NK-92 (cell line): ENCODE results near the gene FGD2.
A peak's percentile ranks its signal among the peaks of the same experiment; 100 is the strongest.

Source experiments
- DNase-seq: peaks from one replicate; lab custom pipeline; 2025; ENCODE audit not compliant: unreplicated experiment; lab: John Stamatoyannopoulos, UW

Gene FGD2

DNA sequence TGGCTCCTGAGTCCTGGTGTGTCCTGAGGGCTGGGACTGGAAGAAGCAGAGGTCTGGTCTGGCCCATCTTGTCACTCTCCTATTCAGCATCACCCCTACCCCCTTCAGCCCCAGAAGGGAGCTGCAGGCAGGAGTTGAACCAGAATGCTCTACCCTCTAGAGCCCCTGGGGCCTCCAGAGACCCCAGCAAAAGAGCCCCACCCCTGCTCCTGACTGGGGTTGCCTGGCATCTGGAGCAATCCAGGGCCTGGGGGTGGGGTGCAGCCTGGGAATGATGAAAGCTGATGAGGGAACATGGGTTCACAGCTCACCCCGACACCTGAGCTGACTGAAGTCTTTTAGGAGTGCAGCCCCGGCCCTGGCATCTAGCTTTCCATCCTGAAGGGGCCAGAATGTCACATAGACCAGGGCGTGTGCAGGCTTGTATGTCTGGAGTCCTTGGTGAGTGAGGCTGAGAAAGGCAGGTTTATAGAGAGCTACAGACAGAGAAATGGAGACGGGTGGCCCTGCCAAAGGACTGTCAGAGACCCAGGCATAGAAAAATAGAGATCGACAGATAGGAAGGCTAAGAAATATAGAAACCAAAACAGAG lies 12.2 kb downstream of the FGD2 start:
- DNase-seq: no peak

DNA sequence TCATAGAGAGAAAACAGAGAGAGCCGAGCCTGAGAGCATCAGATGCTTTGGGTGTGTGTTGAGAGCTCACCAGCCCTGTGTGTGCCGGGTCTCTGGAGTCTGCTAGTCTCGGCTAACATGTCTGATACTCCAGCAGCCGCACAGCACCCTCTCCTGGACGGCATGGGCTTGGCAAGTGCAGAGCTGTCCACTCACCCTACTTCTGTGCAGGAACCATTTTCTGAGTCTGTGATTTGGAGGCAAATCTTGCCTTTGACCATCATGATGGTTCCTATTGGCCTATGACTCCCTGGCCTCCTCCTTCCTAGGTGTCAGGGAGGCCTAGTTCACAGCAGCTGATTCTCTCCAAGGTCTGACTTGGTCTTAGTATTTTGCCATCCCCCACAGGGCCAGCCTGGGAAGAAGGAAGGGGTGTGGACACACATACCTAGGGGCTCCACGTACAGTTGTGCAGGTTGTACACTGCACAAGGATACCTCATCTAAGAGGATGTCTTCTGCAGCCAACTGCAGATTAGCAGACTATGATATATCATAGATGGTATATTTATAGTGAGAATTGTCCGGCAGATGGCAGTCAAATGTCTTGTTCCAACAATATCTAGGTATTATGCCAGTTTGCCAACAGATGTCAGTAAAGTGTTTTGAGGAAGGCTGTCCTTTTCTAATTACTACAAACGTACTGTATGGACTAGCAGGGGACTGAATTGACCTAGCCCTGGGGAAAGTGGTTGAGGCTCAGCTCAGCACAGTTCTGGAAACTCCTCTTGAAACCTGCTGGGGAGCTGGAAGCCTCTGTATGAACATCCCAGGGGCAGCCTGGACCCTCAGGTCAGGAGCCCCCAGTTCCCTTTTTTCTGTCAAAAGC lies 13.0 kb downstream of the FGD2 start:
- DNase-seq: peak; percentile 27

DNA sequence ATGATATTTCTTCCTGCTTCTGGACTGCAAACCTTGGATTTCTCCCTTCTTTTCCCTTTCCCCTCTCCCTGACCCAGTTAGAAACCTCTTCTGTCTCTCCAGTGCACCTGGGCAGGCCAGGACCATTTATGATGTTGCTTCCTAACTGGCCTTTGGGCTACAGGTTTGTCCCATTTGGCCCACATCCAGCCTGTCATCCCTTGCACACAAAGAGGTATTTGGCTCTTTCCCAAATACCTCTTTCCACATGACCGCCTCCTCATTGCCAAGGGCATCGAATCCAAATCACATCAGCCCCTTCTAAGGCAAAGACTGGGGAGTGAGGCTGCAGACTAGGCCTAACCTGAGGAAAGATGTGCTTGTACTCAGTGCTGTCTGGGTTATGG lies 13.6 kb downstream of the FGD2 start:
- no peak for DNase-seq

DNA sequence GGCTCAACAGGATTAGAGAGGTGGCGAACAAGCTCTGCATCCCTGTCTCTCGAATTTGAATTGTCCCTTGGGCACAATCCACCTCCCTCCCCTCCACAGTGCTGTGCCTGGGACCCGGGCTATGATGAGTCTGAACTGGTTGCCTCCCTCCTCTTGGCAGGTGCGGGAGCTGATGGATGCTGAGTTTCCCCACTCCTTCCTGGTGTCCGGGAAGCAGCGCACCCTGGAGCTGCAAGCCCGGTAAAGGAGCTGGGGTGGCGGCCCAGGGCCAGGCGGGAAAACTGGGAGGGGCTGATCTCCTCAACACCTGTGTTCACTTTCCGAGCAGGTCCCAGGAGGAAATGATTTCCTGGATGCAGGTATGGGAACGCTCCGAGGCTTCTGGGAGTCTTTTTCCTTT lies 14.9 kb downstream of the FGD2 start:
- no peak for DNase-seq

DNA sequence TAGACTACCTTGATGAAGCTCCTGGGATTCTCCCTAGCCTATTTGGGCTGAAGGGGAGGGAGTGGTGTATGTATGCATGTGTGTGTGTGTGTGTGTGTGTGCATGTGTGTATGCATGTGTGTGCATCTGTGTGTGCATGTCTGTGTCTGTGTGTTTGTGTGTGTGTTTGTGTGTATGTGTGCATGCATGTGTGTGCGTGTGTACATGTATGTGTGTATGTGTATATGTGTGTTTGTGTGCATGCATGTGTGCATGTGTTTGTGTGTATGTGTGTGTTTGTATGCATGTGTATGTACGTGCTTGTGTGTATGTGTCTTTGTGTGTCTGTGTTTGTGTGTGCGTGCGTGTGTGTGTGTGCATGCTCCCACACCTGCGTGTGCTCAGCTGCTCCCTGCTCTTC lies 15.4 kb downstream of the FGD2 start:
- no peak for DNase-seq

DNA sequence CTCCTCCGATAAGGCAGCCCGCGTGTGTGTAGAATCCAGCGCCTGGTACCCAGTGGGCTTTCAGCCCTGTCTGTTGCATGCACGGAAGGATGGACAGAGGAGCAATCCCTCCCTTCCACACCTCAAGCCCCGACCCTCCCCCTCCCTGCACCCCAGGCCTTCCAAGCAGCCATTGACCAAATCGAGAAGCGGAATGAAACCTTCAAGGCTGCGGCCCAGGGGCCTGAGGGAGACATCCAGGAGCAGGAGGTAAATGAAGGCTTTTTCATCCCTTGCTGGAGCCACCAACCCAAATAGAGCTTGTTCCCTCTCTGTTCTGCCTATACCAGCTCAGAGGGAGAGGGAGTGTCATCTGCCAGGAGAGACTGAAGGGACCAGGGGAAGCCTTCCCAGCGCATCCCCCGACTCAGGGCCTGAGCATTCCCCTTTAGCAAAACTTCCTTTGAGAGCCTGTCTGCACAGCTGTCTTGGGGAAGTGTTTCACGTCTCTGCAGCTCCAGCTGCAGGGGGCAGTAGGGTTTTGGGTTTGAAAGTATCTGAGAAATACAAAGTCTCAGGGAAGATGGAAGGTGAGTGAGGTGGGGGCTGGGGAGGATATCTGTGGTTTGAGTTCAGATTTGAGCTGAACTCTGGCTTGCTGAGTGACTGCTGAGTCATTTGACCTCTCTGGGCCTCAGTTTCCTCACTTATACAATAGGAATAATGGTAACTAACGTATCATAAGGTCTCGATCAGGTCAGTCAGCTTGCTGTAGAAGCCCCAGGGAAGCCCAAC lies 16.1 kb downstream of the FGD2 start:
- DNase-seq: no peak

DNA sequence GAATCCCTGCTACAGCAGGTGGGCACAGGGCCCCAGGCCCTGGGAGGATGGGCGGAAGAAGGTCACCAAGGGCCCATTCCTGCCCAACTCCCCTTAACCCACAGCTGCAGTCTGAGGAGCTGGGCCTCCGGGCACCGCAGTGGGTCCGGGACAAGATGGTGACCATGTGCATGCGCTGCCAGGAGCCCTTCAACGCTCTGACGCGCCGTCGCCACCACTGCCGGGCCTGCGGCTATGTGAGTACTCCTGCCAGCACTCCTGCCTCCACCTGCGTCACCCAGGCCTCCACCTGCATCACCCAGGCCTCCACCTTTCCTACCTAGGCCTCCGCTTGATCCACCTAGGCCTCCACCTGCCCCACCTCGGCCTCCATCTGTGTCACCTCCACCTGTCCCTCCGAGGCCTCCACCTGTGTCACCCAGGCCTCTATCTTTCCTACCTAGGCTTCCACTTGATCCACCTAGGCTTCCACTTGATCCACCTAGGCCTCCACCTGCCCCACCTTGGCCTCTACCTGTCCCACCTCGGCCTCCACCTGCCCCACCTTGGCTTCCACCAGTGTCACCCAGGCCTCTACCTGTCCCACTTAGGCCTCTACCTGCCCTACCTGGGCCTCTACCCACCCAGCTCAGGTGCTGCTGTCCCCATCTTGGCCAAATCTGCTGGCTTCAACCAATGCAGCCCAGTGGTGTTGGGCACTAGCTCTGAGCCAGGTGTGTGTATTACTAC lies 16.8 kb downstream of the FGD2 start:
- no peak for DNase-seq

DNA sequence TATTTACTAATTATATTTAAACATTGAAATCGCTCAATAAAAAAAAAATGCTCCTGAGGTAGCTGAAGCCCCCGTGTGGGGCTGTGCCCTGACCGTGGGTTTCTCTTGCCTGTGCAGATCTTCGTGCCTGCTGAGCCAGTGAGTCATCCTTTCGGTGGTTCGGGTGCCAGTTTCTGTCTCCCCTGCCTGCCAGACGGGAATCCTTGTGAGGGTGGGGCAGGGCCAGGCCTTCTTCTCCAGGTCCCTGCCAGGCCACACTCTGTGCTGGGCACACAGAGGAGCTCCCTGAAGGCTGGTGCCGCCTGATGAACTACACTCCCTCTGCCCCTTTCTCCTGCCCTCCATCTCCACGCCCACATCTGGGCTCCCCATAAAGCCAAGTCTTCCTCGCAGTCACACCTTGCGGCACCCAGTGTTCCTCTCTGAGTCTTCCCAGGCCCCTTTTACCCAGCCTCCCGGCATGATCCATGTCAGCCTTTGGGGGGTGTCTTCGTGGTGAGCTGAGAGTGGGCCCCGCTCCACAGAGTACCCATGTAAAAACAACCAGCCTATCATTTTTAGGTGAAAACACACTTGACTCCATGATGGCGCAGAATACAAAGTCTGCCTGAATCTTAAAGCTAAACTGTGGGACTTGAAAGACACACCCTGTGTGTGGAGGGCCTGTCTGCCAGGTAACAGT lies 19.3 kb downstream of the FGD2 start:
- no peak for DNase-seq

DNA sequence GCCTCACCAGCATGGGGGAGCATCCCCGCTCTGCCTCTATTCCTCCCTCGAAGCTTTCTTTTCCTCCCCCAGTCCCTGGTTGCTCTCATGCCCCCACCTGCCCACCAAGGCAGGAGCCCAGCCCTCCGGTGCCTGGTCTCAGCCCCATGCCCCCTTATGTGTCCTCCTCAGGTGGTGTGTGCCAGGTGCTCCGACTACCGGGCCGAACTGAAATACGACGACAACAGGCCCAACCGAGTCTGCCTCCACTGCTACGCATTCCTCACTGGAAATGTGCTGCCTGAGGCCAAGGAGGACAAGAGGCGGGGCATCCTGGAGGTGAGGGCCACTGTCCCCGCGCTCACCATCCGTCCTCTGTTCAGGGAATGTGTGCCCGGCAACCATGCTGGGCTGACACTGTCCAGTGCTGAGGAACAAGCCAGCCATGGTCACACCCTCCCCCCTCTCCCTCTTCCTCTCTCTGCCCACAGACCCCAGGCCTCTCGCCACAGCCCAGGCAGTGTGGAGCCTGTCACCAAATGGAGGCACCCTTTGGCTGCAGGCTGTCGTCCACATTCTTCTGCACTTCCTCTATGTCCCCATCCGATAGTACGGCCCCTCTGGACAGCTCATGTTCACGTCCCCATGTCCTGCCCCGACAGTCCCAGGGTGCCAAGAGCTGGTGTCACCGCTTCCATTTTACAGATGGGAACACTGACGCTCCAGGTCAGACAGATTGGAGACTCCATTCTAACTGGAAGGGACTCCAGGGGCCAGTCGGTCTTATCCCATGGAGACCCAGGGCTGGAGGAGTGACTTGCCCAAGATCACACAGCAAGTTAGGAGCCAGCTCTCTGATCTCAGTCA lies 20.4 kb downstream of the FGD2 start:
- DNase-seq: no peak

DNA sequence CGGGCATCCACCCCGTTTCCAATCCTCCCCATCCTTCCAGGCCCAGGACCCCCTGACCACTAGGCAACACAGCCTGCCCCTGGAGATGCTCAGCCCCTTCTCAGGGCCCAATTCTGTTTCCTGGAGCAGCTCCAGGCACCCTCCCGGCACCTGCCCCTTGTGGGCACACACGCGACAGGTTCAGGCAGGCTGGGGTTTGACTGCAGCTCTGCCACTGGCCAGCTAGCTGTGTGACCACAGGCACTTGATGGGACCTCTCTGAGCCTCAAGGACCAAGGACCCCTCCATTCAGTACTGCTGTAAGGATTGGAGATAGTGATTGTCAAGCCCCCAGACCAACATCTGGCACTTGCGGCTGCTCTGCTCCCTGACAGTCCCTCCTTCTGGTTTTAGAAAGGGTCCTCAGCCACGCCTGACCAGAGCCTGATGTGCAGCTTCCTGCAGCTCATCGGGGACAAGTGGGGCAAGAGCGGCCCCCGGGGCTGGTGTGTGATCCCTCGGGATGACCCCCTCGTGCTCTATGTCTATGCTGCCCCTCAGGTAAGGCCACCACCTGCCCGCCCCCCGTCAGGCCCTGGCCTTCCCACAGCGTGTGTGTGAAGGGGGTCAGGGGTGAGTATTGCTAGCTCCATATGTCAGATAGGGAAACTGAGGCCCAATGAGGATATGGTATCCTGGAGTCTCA lies 21.7 kb downstream of the FGD2 start:
- no peak for DNase-seq

DNA sequence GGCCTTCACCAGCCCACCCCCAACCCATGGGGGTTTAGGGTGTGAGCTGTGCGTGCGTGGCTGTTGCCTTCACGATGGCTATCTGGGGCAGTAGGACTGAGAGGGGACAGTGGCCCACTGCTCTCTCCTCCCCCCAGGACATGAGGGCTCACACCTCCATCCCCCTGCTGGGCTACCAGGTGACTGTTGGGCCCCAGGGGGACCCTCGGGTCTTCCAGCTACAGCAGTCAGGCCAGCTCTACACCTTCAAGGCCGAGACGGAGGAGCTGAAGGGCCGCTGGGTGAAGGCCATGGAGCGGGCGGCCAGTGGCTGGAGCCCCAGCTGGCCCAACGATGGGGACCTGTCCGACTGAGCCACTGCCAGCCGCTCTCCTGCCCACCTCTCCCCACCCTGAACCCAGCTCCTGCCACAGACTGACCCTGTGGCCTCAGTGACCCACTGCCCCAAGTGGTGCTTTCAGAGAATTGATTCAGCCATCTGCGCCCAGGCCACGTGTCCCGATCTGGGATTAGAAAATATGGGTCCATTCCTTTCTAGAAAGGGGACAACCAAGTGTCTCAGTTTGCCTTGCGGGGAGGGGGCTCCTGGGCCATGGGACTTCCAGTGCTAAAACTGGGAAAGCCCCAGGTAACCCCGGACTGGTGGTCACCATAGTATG lies 22.5 kb downstream of the FGD2 start:
- DNase-seq: no peak

DNA sequence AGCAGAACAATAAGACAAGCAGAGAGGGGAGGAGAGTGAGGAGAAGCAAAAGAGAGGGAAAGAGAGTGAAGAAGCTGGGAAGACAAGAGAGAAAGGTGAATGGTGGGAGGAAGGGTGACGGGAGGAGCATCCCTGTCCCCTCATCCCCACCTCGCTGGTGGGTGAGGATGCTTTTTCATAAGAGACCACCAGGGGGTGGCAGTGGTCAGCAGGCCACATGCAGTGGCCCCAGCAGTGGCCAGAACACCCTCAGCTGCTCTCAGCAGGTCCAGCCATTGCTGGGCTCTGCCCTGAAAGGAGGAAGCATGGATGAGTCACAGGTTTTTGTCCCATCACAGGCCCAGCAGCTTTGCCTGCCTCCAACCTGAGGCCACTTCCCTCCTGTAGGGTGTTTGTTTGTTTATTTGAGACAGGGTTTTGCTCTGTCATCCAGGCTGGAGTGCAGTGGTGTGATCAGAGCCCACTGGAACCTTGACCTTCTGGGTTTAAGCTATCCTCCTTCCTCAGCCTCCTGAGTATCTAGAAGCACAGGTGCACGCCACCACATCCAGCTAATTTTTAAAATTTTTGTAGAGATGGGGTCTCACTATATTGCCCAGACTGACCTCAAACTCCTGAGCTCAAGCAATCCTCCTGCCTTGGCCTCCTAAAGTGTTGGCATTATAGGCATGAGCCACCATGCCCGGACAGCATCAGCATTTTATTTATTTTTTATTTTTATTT lies 24.0 kb downstream of the FGD2 start:
- no peak for DNase-seq

DNA sequence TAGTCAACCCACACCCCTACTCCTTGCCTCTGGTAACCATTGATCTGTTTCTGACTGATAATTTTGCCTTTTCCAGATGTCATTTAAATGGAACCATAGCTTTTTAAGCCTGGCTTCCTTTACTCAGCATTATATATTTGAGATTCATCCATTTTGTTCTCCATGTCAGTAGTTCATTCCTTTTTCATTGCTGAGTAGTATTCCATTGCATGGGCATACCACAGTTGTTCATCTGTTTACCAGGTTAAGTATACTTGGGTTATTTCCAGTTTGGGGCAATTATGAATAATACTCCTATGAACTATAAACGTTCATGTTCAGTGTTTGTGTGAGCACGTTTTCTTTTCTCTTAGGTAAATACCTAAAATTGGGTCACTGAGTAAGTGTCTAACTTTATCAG lies 25.1 kb downstream of the FGD2 start:
- DNase-seq: no peak

DNA sequence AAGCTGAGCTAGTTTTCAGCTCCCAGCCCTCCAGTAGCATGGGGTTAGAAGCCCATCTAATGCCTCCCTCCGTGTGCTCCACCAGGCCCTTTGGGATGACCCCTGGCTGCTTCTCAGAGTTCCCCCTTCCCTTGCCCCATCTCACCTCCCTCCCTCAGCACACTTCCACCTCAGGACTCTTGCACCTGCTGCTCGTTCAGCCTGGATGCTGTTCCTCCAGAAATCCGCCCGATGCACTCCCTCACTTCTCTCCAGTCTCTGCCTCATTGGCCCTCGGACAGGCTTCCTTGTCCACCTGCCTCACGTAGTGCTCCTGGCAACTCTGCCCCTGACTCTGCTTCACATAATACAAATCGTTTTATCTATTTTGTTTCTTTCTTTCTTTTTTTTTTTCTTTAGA lies 26.8 kb downstream of the FGD2 start:
- DNase-seq: no peak

DNA sequence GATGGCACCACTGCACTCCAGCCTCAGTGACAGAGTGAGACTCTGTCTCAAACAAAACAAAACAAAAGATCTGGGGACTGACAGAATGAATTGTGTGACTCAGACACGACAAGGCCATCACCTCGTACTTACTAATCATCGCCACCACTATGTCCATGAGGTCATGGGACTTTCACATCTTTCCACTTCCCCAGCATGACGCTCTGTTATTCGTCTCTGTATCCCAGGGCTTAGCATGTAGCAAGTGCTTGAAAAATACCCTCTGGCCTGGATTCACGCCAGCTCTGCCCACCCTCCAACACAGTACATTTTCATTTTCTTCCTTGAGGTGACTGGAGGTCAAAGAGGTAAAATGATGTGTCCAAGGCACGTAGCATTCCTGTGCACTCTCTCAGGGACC lies 27.8 kb downstream of the FGD2 start:
- no peak for DNase-seq

DNA sequence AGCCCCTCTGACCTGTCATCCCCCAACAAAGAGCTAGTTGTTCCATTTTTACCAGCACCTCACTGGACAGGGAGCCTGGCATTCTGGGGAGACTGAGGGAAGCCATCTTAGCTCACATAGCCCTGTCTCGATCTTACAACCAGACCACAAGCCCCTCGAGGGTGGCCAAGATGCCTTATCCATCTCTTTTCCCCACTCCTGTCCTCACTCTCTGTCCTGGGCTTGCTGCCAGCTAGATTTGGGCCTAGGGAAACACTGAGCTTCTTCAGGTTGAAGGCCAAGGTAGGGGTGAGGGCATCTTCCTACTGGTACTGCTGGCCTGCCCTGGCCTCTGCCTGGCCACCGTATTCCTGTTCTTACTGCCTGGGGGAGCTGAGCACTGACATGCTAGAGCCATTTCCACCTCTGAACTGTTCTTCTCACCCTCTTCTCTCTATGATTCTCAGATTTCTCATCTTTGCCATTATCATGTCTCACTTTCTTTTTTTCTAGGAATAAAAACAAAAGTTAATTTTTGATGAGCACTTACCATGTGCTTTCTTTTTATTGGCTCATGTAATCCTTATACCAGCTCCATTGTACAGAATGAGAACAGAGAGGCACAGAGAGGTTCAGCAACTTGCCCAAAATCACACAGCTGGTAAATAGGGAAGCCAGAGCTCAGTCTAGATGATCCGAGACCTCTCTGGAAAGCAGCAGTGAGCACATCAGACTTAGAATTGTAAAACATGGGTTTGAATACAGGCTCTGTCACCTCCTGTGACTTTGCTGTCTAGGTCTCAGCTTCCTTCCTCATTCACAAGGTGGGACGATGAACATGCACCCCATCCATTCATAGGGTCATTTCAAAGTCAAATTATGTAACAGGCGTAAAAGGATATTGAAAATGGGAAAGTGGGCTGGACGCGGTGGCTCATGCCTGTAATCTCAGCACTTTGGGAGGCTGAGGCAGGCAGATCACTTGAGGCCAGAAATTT lies 28.7 kb downstream of the FGD2 start:
- no peak for DNase-seq

DNA sequence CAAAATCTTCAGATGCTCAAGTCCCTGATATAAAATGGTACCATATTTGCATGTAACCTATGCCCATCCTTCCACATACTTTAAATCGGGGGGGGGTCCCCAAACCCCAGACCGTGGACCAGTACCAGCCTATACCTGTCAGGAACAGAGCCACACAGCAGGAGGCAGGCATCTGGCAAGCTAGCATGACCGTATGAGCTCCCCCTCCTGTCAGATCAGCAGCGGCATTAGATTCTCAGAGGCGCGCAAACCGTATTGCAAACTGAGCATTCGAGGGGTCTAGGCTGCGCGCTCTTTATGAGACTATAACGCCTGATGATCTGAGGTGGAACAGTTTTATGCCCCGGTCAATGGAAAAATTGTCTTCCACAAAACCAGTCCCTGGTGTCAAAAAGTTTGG lies 30.7 kb downstream of the FGD2 start:
- DNase-seq: no peak
